NCI-H69 (cell line): ENCODE results near the gene NKIRAS1.

Experiments
- DNase-seq: peaks from one replicate; lab custom pipeline; 2025; lab: John Stamatoyannopoulos, UW

The NKIRAS1 gene

GRCh38 chr3:23916886-23917678 is at the start of gene NKIRAS1, which contains the start of gene RPL15:
NKIRAS1 (minus strand) TSS chr3:23916990; CDS start chr3:23910904, 6,086 bp downstream.
RPL15 (plus strand) TSS chr3:23917132; CDS start chr3:23917860, 728 bp downstream.
- peak; percentile 96 for DNase-seq

- DNase-seq, result no peak
Measured at GRCh38 chr3:23966328-23966727, 49.5 kb upstream of the NKIRAS1 start.

- DNase-seq, result no peak
Measured at GRCh38 chr3:23964537-23965235, 47.9 kb upstream of the NKIRAS1 start.

GRCh38 chr3:23961913-23962312 is 45.1 kb upstream of the NKIRAS1 start:
- DNase-seq, result no peak

GRCh38 chr3:23961066-23961465 is 44.3 kb upstream of the NKIRAS1 start:
- DNase-seq, result peak; percentile 44

- DNase-seq, result peak; percentile 67
Measured at GRCh38 chr3:23960649-23961048, 43.9 kb upstream of the NKIRAS1 start.

GRCh38 chr3:23959135-23959900 is 42.5 kb upstream of the NKIRAS1 start:
- DNase-seq, result no peak

- DNase-seq, result no peak
Measured at GRCh38 chr3:23956701-23957100, 39.9 kb upstream of the NKIRAS1 start.

- no peak for DNase-seq
Measured at GRCh38 chr3:23954144-23954543, 37.4 kb upstream of the NKIRAS1 start.

- DNase-seq, result no peak
Measured at GRCh38 chr3:23953523-23953922, 36.7 kb upstream of the NKIRAS1 start.

GRCh38 chr3:23952646-23953045 is 35.9 kb upstream of the NKIRAS1 start:
- no peak for DNase-seq

- DNase-seq, result no peak
Measured at GRCh38 chr3:23950293-23950692, 33.5 kb upstream of the NKIRAS1 start.

- peak; percentile 60 for DNase-seq
Measured at GRCh38 chr3:23949784-23950183, 33.0 kb upstream of the NKIRAS1 start.

GRCh38 chr3:23948761-23949160 is 32.0 kb upstream of the NKIRAS1 start:
- no peak for DNase-seq

- DNase-seq, result peak; percentile 97
Measured at GRCh38 chr3:23945913-23946687, 29.3 kb upstream of the NKIRAS1 start.

- no peak for DNase-seq
Measured at GRCh38 chr3:23945663-23945912, 28.8 kb upstream of the NKIRAS1 start.

- peak; percentile 90 for DNase-seq
Measured at GRCh38 chr3:23944861-23945662, 28.3 kb upstream of the NKIRAS1 start, which contains the start of gene NR1D2. NR1D2 (plus strand) TSS chr3:23945286; CDS start chr3:23945579, 293 bp downstream.

- DNase-seq, result no peak
Measured at GRCh38 chr3:23944007-23944783, 27.4 kb upstream of the NKIRAS1 start.

GRCh38 chr3:23942546-23942945 is 25.8 kb upstream of the NKIRAS1 start:
- DNase-seq, result no peak

GRCh38 chr3:23941440-23941839 is 24.6 kb upstream of the NKIRAS1 start:
- DNase-seq, result no peak
